Stimulated activated CD8-positive, alpha-beta memory T cell treated with anti-CD3 and anti-CD28 coated beads, Interleukin-12 subunit alpha, Interleukin-12 subunit beta, amount 100 ng/mL, for 1 hour (primary cell): ENCODE data around the gene TMSB4X.
"Not testable (repeated sequence)": the region's sequence is repeated elsewhere in the genome, so short reads cannot be mapped to it uniquely, and the experiment has no call there.

Source experiments
- DNase-seq: peaks from one replicate; pipeline ENCODE4 v3.0.0-alpha.2; 2020; ENCODE audit warnings: low read depth

The TMSB4X gene

GRCh38 chrX:12997906-12998687, 23.2 kb downstream of the TMSB4X start:
- DNase-seq, result no peak

GRCh38 chrX:12999422-12999821, 24.5 kb downstream of the TMSB4X start:
- DNase-seq, result no peak

- DNase-seq, result no peak
Measured at GRCh38 chrX:13000301-13000811, 25.4 kb downstream of the TMSB4X start.

GRCh38 chrX:13001097-13001496, 26.2 kb downstream of the TMSB4X start:
- DNase-seq, result no peak

GRCh38 chrX:13001961-13002671, 27.2 kb downstream of the TMSB4X start:
- DNase-seq, result no peak

GRCh38 chrX:13005661-13006473, 31.0 kb downstream of the TMSB4X start:
- no peak for DNase-seq

GRCh38 chrX:13007519-13008188, 32.7 kb downstream of the TMSB4X start:
- no peak for DNase-seq

- no peak for DNase-seq
Measured at GRCh38 chrX:13008189-13008533, 33.3 kb downstream of the TMSB4X start.

GRCh38 chrX:13008851-13009250, 33.9 kb downstream of the TMSB4X start:
- DNase-seq, result no peak

GRCh38 chrX:13009273-13009672, 34.4 kb downstream of the TMSB4X start:
- no peak for DNase-seq

GRCh38 chrX:13009844-13010243, 34.9 kb downstream of the TMSB4X start:
- no peak for DNase-seq

GRCh38 chrX:13010546-13010945, 35.6 kb downstream of the TMSB4X start:
- no peak for DNase-seq

- no peak for DNase-seq
Measured at GRCh38 chrX:13013363-13014110, 38.6 kb downstream of the TMSB4X start.

- no peak for DNase-seq
Measured at GRCh38 chrX:13014111-13015096, 39.5 kb downstream of the TMSB4X start.

GRCh38 chrX:13015536-13016236, 40.8 kb downstream of the TMSB4X start:
- no peak for DNase-seq

GRCh38 chrX:13016731-13017130, 41.8 kb downstream of the TMSB4X start:
- not testable (repeated sequence) for DNase-seq

- DNase-seq, result no peak
Measured at GRCh38 chrX:13022926-13023325, 48.0 kb downstream of the TMSB4X start.

- no peak for DNase-seq
Measured at GRCh38 chrX:13023567-13023966, 48.7 kb downstream of the TMSB4X start.

GRCh38 chrX:13023979-13024378, 49.1 kb downstream of the TMSB4X start:
- no peak for DNase-seq
